ENCODE data around the gene PSMB5. TPM values are rescaled to one million over a fixed set of nuclear protein-coding genes. Genes with fewer than 3 reads are reported as not detected.

Gene PSMB5
- total and polyA plus RNA-seq, 2 of the 13 experiments (the other 11 are each of a cell fraction or from before 2014, with no cell fraction given), result 705 to 871 TPM

- TF ChIP-seq CENPT (CRISPR knock-in tag; IDR thresholded peaks at IDR 0.05; ENCODE audit: low read depth), result no peak; the same call in 1 of the 2 replicates
- no peak for TF ChIP-seq HDAC6 (IDR thresholded peaks at IDR 0.05; ENCODE audit: low read depth, low read length)
- no peak; the same call in 1 of the 2 replicates for TF ChIP-seq RFXAP (CRISPR knock-in tag; IDR thresholded peaks at IDR 0.05; ENCODE audit: borderline replicate concordance)
- TF ChIP-seq TSC22D2 (CRISPR knock-in tag; IDR thresholded peaks at IDR 0.05; ENCODE audit: borderline replicate concordance), result peak; percentile 53; the same call in 1 of the 2 replicates
- TF ChIP-seq ZNF12 (CRISPR knock-in tag; IDR thresholded peaks at IDR 0.05), result no peak
- TF ChIP-seq SMARCE1 (IDR thresholded peaks at IDR 0.05; ENCODE audit: borderline replicate concordance), result no peak
- no peak for TF ChIP-seq CHCHD3 (CRISPR knock-in tag; IDR thresholded peaks at IDR 0.05)
- TF ChIP-seq RBM22 (optimal IDR thresholded peaks at IDR 0.05; ENCODE audit: low read length), result peak; percentile 90
- no peak for TF ChIP-seq MAFK (conservative IDR thresholded peaks at IDR 0.05 in 1 of 2, IDR thresholded peaks at IDR 0.05 in 1 of 2; ENCODE audit: low read length in 2 of 2)
- TF ChIP-seq THYN1 (CRISPR knock-in tag; IDR thresholded peaks at IDR 0.05; ENCODE audit: borderline replicate concordance, low read depth), result no peak
- 0 out of 2 replicates have a peak, but pooled peaks have one; percentile 49 for TF ChIP-seq TIGD3 (CRISPR knock-in tag; IDR thresholded peaks at IDR 0.05; ENCODE audit: borderline replicate concordance)
- TF ChIP-seq ZNF333 (CRISPR knock-in tag; IDR thresholded peaks at IDR 0.05; ENCODE audit: borderline replicate concordance), result no peak
- peak; percentile 49; the same call in 1 of the 2 replicates for TF ChIP-seq MYPOP (CRISPR knock-in tag; IDR thresholded peaks at IDR 0.05)
- TF ChIP-seq NFRKB (IDR thresholded peaks at IDR 0.05), result no peak
- TF ChIP-seq ZNF652 (CRISPR knock-in tag; IDR thresholded peaks at IDR 0.05; ENCODE audit: borderline replicate concordance, low read depth), result no peak; the same call in 1 of the 2 replicates
- no peak for TF ChIP-seq ZBTB2 (CRISPR knock-in tag; IDR thresholded peaks at IDR 0.05; ENCODE audit: low read depth)
- 0 out of 4 replicates have a peak, but pooled peaks of 1 of the 2 experiments have one; percentile 22 for TF ChIP-seq NR2F1 (CRISPR knock-in tag; IDR thresholded peaks at IDR 0.05)
- TF ChIP-seq NFIC (IDR thresholded peaks at IDR 0.05; ENCODE audit: low read length), result no peak
- no peak for TF ChIP-seq CAMTA2 (CRISPR knock-in tag; IDR thresholded peaks at IDR 0.05; ENCODE audit: borderline replicate concordance)
- TF ChIP-seq ZNF160 (CRISPR knock-in tag; IDR thresholded peaks at IDR 0.05), result no peak
- no peak for TF ChIP-seq FOXP1 (IDR thresholded peaks at IDR 0.05)
- TF ChIP-seq FOXP1 (CRISPR knock-in tag; IDR thresholded peaks at IDR 0.05), result no peak
Measured at GRCh38 chr14:23068789-23069412, 34.2 kb upstream of the PSMB5 start (continued).
